ENCODE data around the gene HHLA2.

The HHLA2 gene

DNA sequence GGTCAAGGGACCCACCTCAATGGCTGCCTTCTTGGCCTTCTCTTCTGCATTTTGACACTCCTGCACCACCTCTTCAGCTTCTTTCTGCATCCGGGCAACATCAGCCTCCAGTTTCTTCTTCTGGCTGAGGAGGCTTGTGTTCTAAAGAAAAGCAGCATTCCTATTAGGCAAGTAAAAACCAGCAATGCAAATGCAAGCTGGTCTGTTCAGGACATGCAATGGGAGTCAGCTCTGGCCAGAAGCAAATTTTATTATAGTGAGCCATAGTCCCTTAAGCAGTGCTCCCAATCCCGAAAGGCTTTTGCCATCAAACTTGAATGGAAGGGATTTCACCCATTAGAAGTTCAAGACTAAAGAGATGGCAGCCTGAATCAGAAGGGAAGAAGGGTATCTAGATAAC, 97.7 kb downstream of the HHLA2 start:
- DNase-seq = no peak

- DNase-seq = no peak
Measured at GRCh38 chr3:108394563-108394962, 98.2 kb downstream of the HHLA2 start.

DNA sequence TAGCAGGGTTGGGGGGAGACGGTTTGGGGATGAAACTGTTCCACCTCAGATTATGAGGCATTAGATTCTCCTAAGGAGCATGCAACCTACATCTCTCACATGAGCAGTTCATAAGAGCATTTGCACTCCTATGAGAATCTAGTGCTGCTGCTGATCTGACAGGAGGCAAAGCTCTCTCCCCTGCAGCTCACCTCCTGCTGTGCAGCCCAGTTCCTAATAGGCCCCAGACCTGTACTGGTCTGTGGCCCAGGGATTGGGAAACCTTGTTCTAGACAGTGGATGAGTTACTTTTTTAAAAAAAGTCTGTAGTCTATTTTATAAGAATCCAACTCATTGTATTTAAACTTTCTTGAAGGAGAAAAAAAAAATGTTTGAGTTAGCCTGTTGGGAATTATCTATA, 100.0 kb downstream of the HHLA2 start:
- no peak for DNase-seq

DNA sequence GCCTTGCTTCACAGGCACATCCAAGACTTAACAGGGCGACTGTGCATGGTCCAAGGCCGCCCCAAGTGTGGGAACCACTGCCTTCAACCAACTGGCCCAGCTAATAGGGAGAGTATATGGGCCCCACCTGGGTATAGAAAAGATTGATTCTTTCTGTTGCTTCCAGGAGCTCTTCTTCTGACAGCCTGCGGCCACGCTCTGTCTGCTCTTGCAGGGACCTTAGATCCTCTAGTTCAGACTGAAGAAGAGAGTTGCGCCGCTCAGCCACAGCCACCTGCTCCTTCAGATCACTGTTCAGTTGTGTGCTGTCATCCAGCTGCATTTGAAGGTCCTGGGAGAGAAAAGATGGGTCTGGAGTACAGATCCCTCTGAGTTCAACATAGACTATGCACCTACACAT, 102.2 kb downstream of the HHLA2 start:
- DNase-seq = no peak

GRCh38 chr3:108401836-108402235, 105.5 kb downstream of the HHLA2 start:
- no peak for DNase-seq

DNA sequence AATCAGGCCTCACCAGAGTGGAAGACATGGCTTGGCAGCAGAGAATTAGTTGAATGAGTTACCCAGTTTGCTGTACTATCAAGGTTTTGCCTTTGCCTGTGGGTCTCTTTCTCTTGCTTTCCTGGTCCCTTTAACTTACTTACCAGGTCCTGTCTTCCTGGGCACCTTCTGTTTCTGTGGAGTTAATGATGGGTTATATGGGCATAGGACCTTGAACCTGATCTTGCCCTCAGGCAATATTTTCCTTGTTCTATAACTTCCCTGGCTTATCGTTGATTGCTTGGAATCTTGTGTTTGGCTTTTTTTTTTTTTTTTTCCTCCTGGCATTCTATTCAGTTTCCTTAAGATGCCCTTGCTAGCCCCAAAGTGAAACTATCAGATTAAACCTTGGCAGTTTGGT, 106.8 kb downstream of the HHLA2 start:
- no peak for DNase-seq

GRCh38 chr3:108403686-108404345, 107.5 kb downstream of the HHLA2 start:
- DNase-seq = peak; percentile 39

- peak; percentile 44 for DNase-seq
Measured at GRCh38 chr3:108404368-108404767, 108.0 kb downstream of the HHLA2 start.

- peak; percentile 40 for DNase-seq
Measured at GRCh38 chr3:108406063-108406660, 109.8 kb downstream of the HHLA2 start.

DNA sequence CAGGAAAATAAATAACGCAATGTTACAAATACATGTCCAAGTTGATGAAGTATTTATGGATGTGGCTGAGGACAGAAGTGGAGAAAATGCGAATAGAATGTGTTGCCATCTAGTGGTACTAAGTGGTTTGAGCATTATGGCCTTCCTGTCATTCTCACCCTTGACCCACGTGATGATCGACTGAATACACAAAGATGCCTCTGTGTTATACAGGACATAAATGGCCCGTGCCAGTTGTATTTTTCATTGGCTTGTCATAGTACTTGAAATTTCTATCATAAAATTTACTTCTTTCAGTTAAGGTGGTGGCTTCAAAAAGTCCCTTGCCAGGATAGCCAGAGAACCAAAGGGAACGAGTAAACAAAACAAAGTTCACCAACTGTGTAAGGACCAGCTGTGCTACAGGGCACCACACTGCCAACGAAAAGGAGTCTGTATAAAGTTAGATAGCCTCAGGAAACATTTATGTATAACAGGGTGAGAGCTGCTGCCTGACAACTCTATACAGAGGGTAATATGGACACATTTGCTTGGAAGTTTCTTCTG, 110.4 kb downstream of the HHLA2 start:
- peak; percentile 70 for DNase-seq

DNA sequence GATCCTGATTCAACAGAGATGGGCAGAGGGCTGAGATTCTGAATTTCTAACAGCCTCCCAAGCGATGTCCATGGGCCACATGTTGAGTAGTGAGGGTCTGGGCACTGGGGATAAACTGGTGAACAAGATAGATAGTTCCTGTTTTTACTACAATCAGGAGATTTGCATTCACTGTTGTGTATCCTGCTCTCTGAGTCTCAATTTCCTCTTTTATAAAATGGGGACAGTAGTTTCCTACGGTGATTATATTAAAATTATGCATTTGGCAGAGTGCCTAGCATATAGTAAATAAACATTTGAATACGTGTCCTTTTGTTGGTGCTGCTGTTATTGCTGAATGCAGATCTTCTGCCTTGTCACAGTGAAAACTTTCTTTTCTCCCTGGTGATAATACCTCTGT, 111.5 kb downstream of the HHLA2 start:
- DNase-seq = no peak

- DNase-seq = no peak
Measured at GRCh38 chr3:108408883-108409799, 112.8 kb downstream of the HHLA2 start.

- DNase-seq = no peak
Measured at GRCh38 chr3:108409800-108410178, 113.4 kb downstream of the HHLA2 start.

DNA sequence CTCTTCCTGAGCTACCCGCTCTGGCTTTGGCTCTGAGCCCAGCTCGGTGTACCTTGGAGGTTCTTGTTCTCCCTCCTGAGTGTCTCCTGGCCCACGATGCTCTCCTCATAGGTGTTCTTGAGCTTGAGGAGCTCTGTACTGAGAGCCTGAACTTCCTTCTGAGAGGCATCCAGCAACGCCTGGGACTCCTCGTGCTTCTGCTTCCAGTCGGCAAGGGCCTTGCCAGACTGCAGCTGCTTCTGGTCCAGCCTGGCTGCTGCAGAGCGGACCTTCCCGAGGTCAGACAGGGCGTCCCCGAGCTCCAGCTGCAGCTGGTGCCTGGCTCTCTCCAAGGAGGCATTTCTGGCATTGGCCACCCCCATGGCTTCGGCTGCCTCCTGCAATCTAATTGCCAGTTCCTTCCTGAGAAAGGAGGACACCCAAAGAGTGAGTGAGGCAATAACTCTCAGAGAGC, 114.2 kb downstream of the HHLA2 start:
- DNase-seq = no peak

GRCh38 chr3:108412121-108412750, 115.9 kb downstream of the HHLA2 start:
- no peak for DNase-seq

- DNase-seq = no peak
Measured at GRCh38 chr3:108414007-108414406, 117.7 kb downstream of the HHLA2 start.

GRCh38 chr3:108415661-108416060, 119.3 kb downstream of the HHLA2 start:
- DNase-seq = no peak

GRCh38 chr3:108416111-108416869, 119.9 kb downstream of the HHLA2 start:
- DNase-seq = no peak

GRCh38 chr3:108420926-108421325, 124.6 kb downstream of the HHLA2 start:
- peak; percentile 79 for DNase-seq

Measured in fibroblast of skin of right quadriceps (primary cell).